ENCODE results near the gene PSMD7.

GRCh38 chr16:74296104-74296431 is 546 bp upstream of the PSMD7 start:
- TF ChIP-seq YY1 (IDR thresholded peaks at IDR 0.05; ENCODE audit: insufficient read depth, insufficient read length) (no peak), SUZ12 (IDR thresholded peaks at IDR 0.05; ENCODE audit: extremely low read depth, insufficient read depth, insufficient read length) (no peak)
